Measurements from ENCODE around the gene AOC1. TPM values are rescaled to one million over a fixed set of nuclear protein-coding genes. Genes with fewer than 3 reads are reported as not detected.

Gene AOC1
- total RNA-seq, 1 donor = not detected

DNA sequence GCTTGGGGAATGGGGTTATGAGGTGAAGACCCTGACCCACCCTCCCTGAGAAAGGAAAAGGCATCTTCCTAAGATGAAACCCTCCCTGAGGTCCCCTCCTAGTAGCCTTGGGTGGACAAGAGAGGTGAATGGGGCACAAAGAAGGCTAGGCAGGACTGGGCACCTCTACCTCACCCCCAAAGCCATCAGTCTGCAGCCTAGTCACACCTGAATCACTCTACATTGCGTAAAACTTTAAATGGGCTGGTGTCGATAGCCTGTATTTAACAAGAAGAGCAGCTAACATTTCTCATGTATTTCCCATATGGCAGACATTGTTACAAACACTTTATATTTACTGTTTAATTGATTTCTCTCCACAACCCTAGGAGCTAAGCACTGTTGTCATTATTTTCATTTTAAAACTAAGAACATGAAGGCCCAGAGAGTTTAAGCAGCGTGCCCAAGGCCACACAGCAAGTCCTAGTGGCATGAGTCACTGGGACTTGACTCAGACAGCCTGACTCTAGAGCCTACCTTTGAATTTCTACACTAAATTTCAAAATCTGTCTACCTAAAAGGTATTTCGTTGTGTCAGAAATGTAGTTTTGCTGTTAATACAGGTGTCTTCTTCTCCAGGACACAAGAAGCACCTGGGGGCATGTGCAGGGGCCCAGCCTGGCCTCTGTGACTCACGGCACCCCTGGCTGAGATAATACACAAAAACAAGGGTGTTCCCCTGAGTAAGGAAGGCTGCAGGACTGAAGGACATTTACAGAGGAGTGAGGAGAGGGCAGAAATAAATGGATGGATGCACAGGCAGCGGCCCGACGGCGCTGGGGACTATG lies 3.4 kb downstream of the AOC1 start:
- no peaks in the 10 kb centered on the region for H3K9me3 ChIP-seq (ENCODE audit: low read depth, low read length)
- no peaks in the 10 kb centered on the region for H3K36me3 ChIP-seq (ENCODE audit: insufficient read depth, low read length)
- no peak overlapping the region for H3K27ac ChIP-seq (ENCODE audit: low read depth, low read length)
- H3K4me2 ChIP-seq (ENCODE audit: insufficient read depth, low read length) = no peak overlapping the region
- H3K4me3 ChIP-seq (ENCODE audit: insufficient read depth, low read length) = no peak overlapping the region
- H3K79me2 ChIP-seq (ENCODE audit: insufficient read depth, low read length) = no peaks in the 10 kb centered on the region
- no peak overlapping the region for H2AFZ ChIP-seq (ENCODE audit: low read length)
- no peaks in the 10 kb centered on the region for H3K27me3 ChIP-seq (ENCODE audit: insufficient read depth, low read length)
- DNase-seq (ENCODE audit: insufficient read length, low spot score, missing footprints) = no peak
- TF ChIP-seq, protein P1, sequence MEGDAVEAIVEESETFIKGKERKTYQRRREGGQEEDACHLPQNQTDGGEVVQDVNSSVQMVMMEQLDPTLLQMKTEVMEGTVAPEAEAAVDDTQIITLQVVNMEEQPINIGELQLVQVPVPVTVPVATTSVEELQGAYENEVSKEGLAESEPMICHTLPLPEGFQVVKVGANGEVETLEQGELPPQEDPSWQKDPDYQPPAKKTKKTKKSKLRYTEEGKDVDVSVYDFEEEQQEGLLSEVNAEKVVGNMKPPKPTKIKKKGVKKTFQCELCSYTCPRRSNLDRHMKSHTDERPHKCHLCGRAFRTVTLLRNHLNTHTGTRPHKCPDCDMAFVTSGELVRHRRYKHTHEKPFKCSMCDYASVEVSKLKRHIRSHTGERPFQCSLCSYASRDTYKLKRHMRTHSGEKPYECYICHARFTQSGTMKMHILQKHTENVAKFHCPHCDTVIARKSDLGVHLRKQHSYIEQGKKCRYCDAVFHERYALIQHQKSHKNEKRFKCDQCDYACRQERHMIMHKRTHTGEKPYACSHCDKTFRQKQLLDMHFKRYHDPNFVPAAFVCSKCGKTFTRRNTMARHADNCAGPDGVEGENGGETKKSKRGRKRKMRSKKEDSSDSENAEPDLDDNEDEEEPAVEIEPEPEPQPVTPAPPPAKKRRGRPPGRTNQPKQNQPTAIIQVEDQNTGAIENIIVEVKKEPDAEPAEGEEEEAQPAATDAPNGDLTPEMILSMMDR (IDR thresholded peaks at IDR 0.05; ENCODE audit: extremely low read depth, low read depth, low read length) = no peak
- no peaks in the 10 kb centered on the region for H4K20me1 ChIP-seq (ENCODE audit: insufficient read depth, low read length)
- no peaks in the 10 kb centered on the region for H3K4me1 ChIP-seq (ENCODE audit: insufficient read depth, low read length)

DNA sequence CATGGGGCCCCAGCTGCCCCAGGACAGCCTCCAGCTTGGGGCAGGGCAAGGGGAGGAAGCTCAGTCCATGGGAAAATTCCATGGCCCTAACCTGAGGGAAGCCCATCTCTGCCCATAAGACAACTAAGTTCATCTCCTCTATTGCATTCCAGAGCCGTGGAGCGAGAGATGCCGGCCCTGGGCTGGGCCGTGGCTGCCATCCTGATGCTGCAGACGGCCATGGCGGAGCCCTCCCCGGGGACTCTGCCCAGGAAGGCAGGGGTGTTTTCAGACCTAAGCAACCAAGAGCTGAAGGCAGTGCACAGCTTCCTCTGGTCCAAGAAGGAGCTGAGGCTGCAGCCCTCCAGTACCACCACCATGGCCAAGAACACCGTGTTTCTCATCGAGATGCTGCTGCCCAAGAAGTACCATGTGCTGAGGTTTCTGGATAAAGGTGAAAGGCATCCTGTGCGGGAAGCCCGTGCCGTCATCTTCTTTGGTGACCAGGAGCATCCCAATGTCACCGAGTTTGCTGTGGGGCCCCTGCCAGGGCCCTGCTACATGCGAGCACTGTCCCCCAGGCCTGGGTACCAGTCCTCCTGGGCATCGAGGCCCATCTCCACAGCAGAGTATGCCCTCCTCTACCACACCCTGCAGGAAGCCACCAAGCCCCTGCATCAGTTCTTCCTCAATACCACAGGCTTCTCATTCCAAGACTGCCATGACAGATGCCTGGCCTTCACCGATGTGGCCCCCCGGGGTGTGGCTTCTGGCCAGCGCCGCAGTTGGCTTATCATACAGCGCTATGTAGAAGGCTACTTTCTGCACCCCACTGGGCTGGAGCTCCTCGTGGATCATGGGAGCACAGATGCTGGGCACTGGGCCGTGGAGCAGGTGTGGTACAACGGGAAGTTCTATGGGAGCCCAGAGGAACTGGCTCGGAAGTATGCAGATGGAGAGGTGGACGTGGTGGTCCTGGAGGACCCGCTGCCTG lies 4.3 kb downstream of the AOC1 start:
- H3K4me2 ChIP-seq (ENCODE audit: insufficient read depth, low read length) = no peak overlapping the region
- H4K20me1 ChIP-seq (ENCODE audit: insufficient read depth, low read length) = no peaks in the 10 kb centered on the region
- no peaks in the 10 kb centered on the region for H3K36me3 ChIP-seq (ENCODE audit: insufficient read depth, low read length)
- H3K4me3 ChIP-seq (ENCODE audit: insufficient read depth, low read length) = no peak overlapping the region
- H3K4me1 ChIP-seq (ENCODE audit: insufficient read depth, low read length) = no peaks in the 10 kb centered on the region
- H3K27ac ChIP-seq (ENCODE audit: low read depth, low read length) = no peak overlapping the region
- H2AFZ ChIP-seq (ENCODE audit: low read length) = no peak overlapping the region
- no peaks in the 10 kb centered on the region for H3K9me3 ChIP-seq (ENCODE audit: low read depth, low read length)
- TF ChIP-seq, protein P1 (IDR thresholded peaks at IDR 0.05; ENCODE audit: extremely low read depth, low read depth, low read length) = no peak
- no peaks in the 10 kb centered on the region for H3K79me2 ChIP-seq (ENCODE audit: insufficient read depth, low read length)
- no peaks in the 10 kb centered on the region for H3K27me3 ChIP-seq (ENCODE audit: insufficient read depth, low read length)
- no peak for DNase-seq (ENCODE audit: insufficient read length, low spot score, missing footprints)

DNA sequence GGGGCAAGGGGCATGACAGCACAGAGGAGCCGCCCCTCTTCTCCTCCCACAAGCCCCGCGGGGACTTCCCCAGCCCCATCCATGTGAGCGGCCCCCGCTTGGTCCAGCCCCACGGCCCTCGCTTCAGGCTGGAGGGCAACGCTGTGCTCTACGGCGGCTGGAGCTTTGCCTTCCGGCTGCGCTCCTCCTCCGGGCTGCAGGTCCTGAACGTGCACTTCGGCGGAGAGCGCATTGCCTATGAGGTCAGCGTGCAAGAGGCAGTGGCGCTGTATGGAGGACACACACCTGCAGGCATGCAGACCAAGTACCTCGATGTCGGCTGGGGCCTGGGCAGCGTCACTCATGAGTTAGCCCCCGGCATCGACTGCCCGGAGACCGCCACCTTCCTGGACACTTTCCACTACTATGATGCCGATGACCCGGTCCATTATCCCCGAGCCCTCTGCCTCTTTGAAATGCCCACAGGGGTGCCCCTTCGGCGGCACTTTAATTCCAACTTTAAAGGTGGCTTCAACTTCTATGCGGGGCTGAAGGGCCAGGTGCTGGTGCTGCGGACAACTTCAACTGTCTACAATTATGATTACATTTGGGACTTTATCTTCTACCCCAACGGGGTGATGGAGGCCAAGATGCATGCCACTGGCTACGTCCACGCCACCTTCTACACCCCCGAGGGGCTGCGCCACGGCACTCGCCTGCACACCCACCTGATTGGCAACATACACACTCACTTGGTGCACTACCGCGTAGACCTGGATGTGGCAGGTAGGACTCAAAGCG lies 5.1 kb downstream of the AOC1 start:
- Histone ChIP-seq H3K27me3 (ENCODE audit: insufficient read depth, low read length) (no peaks in the 10 kb centered on the region), H3K27ac (ENCODE audit: low read depth, low read length) (no peak overlapping the region), H3K4me2 (ENCODE audit: insufficient read depth, low read length) (no peak overlapping the region), H3K36me3 (ENCODE audit: insufficient read depth, low read length) (no peaks in the 10 kb centered on the region), H4K20me1 (ENCODE audit: insufficient read depth, low read length) (no peaks in the 10 kb centered on the region), H3K4me3 (ENCODE audit: insufficient read depth, low read length) (no peak overlapping the region), H2AFZ (ENCODE audit: low read length) (no peak overlapping the region), H3K79me2 (ENCODE audit: insufficient read depth, low read length) (no peaks in the 10 kb centered on the region), H3K4me1 (ENCODE audit: insufficient read depth, low read length) (no peaks in the 10 kb centered on the region), H3K9me3 (ENCODE audit: low read depth, low read length) (no peaks in the 10 kb centered on the region)
- TF ChIP-seq, protein P1 (IDR thresholded peaks at IDR 0.05; ENCODE audit: extremely low read depth, low read depth, low read length) = no peak
- no peak for DNase-seq (ENCODE audit: insufficient read length, low spot score, missing footprints)

Measured in osteoblast (primary cell).